ENCODE results near the gene SH3RF2. TPM values are rescaled to one million over a fixed set of nuclear protein-coding genes. Genes with fewer than 3 reads are reported as not detected.

Gene SH3RF2
- total and polyA plus RNA-seq, 4 donors: 1.0 to 10.5 (median 4.9) TPM

DNA sequence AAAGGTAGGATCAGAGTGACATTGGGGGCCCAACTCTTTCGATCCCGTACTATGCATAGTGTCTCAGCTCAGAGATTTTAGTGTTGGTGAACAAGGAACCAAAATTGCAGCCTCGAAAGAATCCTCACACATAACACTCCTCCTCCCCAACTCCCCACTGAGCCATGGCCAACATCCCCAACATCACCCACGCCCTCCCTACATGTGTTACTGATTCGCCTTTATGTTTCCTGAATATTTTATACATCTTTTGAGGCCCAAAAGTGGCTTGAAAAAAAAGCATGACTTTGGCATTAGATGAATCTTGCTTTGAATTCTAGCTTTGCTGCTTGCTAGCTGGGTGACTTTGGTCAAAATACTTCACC lies 123.8 kb downstream of the SH3RF2 start (continued):
- TF ChIP-seq, protein P1, sequence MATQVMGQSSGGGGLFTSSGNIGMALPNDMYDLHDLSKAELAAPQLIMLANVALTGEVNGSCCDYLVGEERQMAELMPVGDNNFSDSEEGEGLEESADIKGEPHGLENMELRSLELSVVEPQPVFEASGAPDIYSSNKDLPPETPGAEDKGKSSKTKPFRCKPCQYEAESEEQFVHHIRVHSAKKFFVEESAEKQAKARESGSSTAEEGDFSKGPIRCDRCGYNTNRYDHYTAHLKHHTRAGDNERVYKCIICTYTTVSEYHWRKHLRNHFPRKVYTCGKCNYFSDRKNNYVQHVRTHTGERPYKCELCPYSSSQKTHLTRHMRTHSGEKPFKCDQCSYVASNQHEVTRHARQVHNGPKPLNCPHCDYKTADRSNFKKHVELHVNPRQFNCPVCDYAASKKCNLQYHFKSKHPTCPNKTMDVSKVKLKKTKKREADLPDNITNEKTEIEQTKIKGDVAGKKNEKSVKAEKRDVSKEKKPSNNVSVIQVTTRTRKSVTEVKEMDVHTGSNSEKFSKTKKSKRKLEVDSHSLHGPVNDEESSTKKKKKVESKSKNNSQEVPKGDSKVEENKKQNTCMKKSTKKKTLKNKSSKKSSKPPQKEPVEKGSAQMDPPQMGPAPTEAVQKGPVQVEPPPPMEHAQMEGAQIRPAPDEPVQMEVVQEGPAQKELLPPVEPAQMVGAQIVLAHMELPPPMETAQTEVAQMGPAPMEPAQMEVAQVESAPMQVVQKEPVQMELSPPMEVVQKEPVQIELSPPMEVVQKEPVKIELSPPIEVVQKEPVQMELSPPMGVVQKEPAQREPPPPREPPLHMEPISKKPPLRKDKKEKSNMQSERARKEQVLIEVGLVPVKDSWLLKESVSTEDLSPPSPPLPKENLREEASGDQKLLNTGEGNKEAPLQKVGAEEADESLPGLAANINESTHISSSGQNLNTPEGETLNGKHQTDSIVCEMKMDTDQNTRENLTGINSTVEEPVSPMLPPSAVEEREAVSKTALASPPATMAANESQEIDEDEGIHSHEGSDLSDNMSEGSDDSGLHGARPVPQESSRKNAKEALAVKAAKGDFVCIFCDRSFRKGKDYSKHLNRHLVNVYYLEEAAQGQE (IDR thresholded peaks at IDR 0.05): no peak
- TF ChIP-seq, protein P2, sequence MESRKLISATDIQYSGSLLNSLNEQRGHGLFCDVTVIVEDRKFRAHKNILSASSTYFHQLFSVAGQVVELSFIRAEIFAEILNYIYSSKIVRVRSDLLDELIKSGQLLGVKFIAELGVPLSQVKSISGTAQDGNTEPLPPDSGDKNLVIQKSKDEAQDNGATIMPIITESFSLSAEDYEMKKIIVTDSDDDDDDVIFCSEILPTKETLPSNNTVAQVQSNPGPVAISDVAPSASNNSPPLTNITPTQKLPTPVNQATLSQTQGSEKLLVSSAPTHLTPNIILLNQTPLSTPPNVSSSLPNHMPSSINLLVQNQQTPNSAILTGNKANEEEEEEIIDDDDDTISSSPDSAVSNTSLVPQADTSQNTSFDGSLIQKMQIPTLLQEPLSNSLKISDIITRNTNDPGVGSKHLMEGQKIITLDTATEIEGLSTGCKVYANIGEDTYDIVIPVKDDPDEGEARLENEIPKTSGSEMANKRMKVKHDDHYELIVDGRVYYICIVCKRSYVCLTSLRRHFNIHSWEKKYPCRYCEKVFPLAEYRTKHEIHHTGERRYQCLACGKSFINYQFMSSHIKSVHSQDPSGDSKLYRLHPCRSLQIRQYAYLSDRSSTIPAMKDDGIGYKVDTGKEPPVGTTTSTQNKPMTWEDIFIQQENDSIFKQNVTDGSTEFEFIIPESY (IDR thresholded peaks at IDR 0.05): no peak

DNA sequence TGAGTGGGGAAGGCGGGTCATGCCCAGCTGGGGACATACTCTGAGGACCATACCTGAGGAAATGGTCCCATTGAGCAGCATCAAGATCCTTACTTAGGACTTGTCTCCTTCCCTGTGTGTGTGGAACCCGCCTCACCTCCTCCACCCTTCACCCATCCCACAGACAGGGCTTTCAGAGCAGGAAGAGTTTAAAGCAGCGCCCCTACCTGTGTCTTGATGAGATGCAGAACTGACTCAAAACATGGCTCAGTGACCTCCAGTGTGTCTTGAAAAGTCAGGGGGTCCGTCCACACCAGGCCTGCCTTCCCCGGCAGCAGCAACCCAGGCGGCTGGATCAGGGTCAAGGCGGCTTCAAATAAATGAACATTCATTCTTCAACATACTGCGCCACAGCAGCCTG lies 130.6 kb downstream of the SH3RF2 start:
- DNase-seq (ENCODE audit: low spot score): no peak
- 98% methylated on average over 8 of the region's 8 CpGs for WGBS
- H3K9me3 ChIP-seq (ENCODE audit: control insufficient read depth in 4 of 4, low read length in 3 of 4): no peaks in the 10 kb centered on the region
- no peak overlapping the region for H3K4me3 ChIP-seq (ENCODE audit: low read depth in 1 of 3, low read length in 3 of 3)
- no peak overlapping the region for H3K27ac ChIP-seq (ENCODE audit: low read depth in 1 of 2, low read length in 2 of 2)
- TF ChIP-seq, protein P3, sequence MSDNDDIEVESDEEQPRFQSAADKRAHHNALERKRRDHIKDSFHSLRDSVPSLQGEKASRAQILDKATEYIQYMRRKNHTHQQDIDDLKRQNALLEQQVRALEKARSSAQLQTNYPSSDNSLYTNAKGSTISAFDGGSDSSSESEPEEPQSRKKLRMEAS (IDR thresholded peaks at IDR 0.05): no peak
- TF ChIP-seq, protein P1 (IDR thresholded peaks at IDR 0.05): no peak
- TF ChIP-seq, protein P4, sequence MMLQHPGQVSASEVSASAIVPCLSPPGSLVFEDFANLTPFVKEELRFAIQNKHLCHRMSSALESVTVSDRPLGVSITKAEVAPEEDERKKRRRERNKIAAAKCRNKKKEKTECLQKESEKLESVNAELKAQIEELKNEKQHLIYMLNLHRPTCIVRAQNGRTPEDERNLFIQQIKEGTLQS (IDR thresholded peaks at IDR 0.05): no peak
- TF ChIP-seq, protein P5, sequence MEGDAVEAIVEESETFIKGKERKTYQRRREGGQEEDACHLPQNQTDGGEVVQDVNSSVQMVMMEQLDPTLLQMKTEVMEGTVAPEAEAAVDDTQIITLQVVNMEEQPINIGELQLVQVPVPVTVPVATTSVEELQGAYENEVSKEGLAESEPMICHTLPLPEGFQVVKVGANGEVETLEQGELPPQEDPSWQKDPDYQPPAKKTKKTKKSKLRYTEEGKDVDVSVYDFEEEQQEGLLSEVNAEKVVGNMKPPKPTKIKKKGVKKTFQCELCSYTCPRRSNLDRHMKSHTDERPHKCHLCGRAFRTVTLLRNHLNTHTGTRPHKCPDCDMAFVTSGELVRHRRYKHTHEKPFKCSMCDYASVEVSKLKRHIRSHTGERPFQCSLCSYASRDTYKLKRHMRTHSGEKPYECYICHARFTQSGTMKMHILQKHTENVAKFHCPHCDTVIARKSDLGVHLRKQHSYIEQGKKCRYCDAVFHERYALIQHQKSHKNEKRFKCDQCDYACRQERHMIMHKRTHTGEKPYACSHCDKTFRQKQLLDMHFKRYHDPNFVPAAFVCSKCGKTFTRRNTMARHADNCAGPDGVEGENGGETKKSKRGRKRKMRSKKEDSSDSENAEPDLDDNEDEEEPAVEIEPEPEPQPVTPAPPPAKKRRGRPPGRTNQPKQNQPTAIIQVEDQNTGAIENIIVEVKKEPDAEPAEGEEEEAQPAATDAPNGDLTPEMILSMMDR (IDR thresholded peaks at IDR 0.05; ENCODE audit: low read depth, low read length, missing input control): no peak
- TF ChIP-seq TAF1 (conservative IDR thresholded peaks at IDR 0.05) (no peak), FOXA1 (IDR thresholded peaks at IDR 0.05) (no peak), SP1 (IDR thresholded peaks at IDR 0.05) (no peak), HNF4G (IDR thresholded peaks at IDR 0.05) (no peak), JUND (IDR thresholded peaks at IDR 0.05) (no peak), RXRA (IDR thresholded peaks at IDR 0.05) (no peak), EGR1 (IDR thresholded peaks at IDR 0.05; ENCODE audit: low read depth in 2 of 2) (no peak), RAD21 (IDR thresholded peaks at IDR 0.05) (no peak), HNF4A (conservative IDR thresholded peaks at IDR 0.05) (no peak), GABPA (IDR thresholded peaks at IDR 0.05 in 1 of 2, conservative IDR thresholded peaks at IDR 0.05 in 1 of 2) (no peak), NR2F2 (IDR thresholded peaks at IDR 0.05) (no peak), YY1 (IDR thresholded peaks at IDR 0.05) (no peak), FOXA2 (IDR thresholded peaks at IDR 0.05) (no peak)
- TF ChIP-seq, protein P2 (IDR thresholded peaks at IDR 0.05): no peak
- no peaks in the 10 kb centered on the region for H3K4me1 ChIP-seq (ENCODE audit: control insufficient read depth in 4 of 4, insufficient read depth in 4 of 4, low read length in 3 of 4)
- no peak overlapping the region for H3K9ac ChIP-seq (ENCODE audit: low read depth in 1 of 2, low read length in 2 of 2)
- H3K27me3 ChIP-seq (ENCODE audit: control insufficient read depth in 4 of 4, insufficient read depth in 4 of 4, low read length in 3 of 4): no peaks in the 10 kb centered on the region
- H3K36me3 ChIP-seq (ENCODE audit: control insufficient read depth in 4 of 4, insufficient read depth in 3 of 4, low read depth in 1 of 4, low read length in 3 of 4): peaks cover 0 to 9% (median 9%) of the 10 kb centered on the region in 4 donors

All from liver (tissue), 9 donors.